Hematopoietic multipotent progenitor cell treated with erythropoietin and hydrocortisone succinate and interleukin-3 and kit ligand, for 6 days (in vitro differentiated cells): Measurements from ENCODE around the gene RSPO4.
A peak's percentile ranks its signal among the peaks of the same experiment; 100 is the strongest.
"Not testable (repeated sequence)": the region's sequence is repeated elsewhere in the genome, so short reads cannot be mapped to it uniquely, and the experiment has no call there.

Experiments
- DNase-seq: peaks from one replicate; pipeline ENCODE4 v3.0.0-alpha.2; 2015

Gene RSPO4

GRCh38 chr20:1001911-1002681 is at the start of gene RSPO4:
Gene RSPO4, minus strand, starts transcription at chr20:1002311. Its CDS starts 147 bp downstream, at chr20:1002164.
- no peak for DNase-seq

GRCh38 chr20:1050440-1050839 is 48.3 kb upstream of the RSPO4 start:
- DNase-seq: no peak

- DNase-seq: no peak
Observed at GRCh38 chr20:1045860-1046418, 43.8 kb upstream of the RSPO4 start.

GRCh38 chr20:1041845-1042390 is 39.8 kb upstream of the RSPO4 start:
- no peak for DNase-seq

GRCh38 chr20:1038205-1038604 is 36.1 kb upstream of the RSPO4 start:
- DNase-seq: no peak

GRCh38 chr20:1037039-1037438 is 34.9 kb upstream of the RSPO4 start:
- no peak for DNase-seq

- no peak for DNase-seq
Observed at GRCh38 chr20:1035466-1035865, 33.4 kb upstream of the RSPO4 start.

GRCh38 chr20:1034415-1034789 is 32.3 kb upstream of the RSPO4 start:
- no peak for DNase-seq

- peak; percentile 61 for DNase-seq
Observed at GRCh38 chr20:1033751-1034414, 31.8 kb upstream of the RSPO4 start.

GRCh38 chr20:1029980-1030379 is 27.9 kb upstream of the RSPO4 start:
- DNase-seq: no peak

GRCh38 chr20:1026214-1026613 is 24.1 kb upstream of the RSPO4 start:
- not testable (repeated sequence) for DNase-seq

GRCh38 chr20:1022871-1023270 is 20.8 kb upstream of the RSPO4 start:
- no peak for DNase-seq

- DNase-seq: no peak
Observed at GRCh38 chr20:1020614-1021013, 18.5 kb upstream of the RSPO4 start.

GRCh38 chr20:1019344-1019743 is 17.2 kb upstream of the RSPO4 start:
- no peak for DNase-seq

GRCh38 chr20:1017677-1018076 is 15.6 kb upstream of the RSPO4 start:
- no peak for DNase-seq

GRCh38 chr20:1015181-1015580 is 13.1 kb upstream of the RSPO4 start:
- no peak for DNase-seq

GRCh38 chr20:1014471-1014870 is 12.4 kb upstream of the RSPO4 start:
- no peak for DNase-seq

GRCh38 chr20:1013566-1014340 is 11.6 kb upstream of the RSPO4 start:
- no peak for DNase-seq

GRCh38 chr20:1012359-1013168 is 10.5 kb upstream of the RSPO4 start:
- no peak for DNase-seq

GRCh38 chr20:1010659-1011058 is 8.5 kb upstream of the RSPO4 start:
- DNase-seq: no peak

GRCh38 chr20:1005452-1006027 is 3.4 kb upstream of the RSPO4 start:
- peak; percentile 55 for DNase-seq
